Chondrocyte (in vitro differentiated cells): ENCODE measurements around the gene DGKI. TPM values are rescaled to one million over a fixed set of nuclear protein-coding genes. Genes with fewer than 3 reads are reported as not detected.
A peak's percentile ranks its signal among the peaks of the same experiment; 100 is the strongest.

Experiments
- DNase-seq: peaks from one replicate; pipeline ENCODE4 v3.0.0; 2021; ENCODE audit warnings: mixed read lengths, low spot score
- H3K27ac Mint-ChIP-seq: one replicate; pipeline ENCODE4 v1.8.0; 2021; ENCODE audit warnings: mild to moderate bottlenecking, moderate library complexity, mixed read lengths; ENCODE audit not compliant: unreplicated experiment
- H3K27me3 Mint-ChIP-seq: 2 replicates; pipeline ENCODE4 v1.8.0; 2021; ENCODE audit warnings: low read depth, mixed read lengths
- H3K36me3 Mint-ChIP-seq: 2 replicates; pipeline ENCODE4 v1.8.0; 2021; ENCODE audit warnings: low read depth, mixed read lengths
- H3K4me1 Mint-ChIP-seq: 2 replicates; pipeline ENCODE4 v1.8.0; 2021; ENCODE audit warnings: low read depth, mild to moderate bottlenecking, mixed read lengths
- H3K4me3 Mint-ChIP-seq: one replicate; pipeline ENCODE4 v1.8.0; 2021; ENCODE audit warnings: mild to moderate bottlenecking, moderate library complexity, mixed read lengths; ENCODE audit not compliant: unreplicated experiment
- H3K9me3 Mint-ChIP-seq: 2 replicates; pipeline ENCODE4 v1.8.0; 2021; ENCODE audit warnings: low read depth, mixed read lengths
- CTCF ChIP-seq: fragments of 200-600 bp; sonication (generic); IDR thresholded peaks from 2 replicates; pipeline ENCODE4 v1.5.0; 2021; ENCODE audit warnings: antibody characterized with exemption, mild to moderate bottlenecking, moderate library complexity
- total RNA-seq: library from RNA; stranded (reverse); gene quantifications from 3 replicates; pipeline ENCODE4 v1.2.1, GENCODE V29; 2021

Gene DGKI
- total RNA-seq, 1 donor from 2014 or later, result 15.3 TPM

- Mint-ChIP-seq H3K4me1 (peaks cover 8% of the 10 kb centered on the region), H3K27me3 (no peaks in the 10 kb centered on the region), H3K9me3 (no peaks in the 10 kb centered on the region), H3K4me3 (no peak overlapping the region), H3K36me3 (peaks cover 13% of the 10 kb centered on the region), H3K27ac (no peak overlapping the region)
- TF ChIP-seq CTCF, result no peak
- no peak for DNase-seq
Observed at GRCh38 chr7:137462847-137463246, 383.9 kb downstream of the DGKI start.

GRCh38 chr7:137462074-137462715, 384.6 kb downstream of the DGKI start:
- H3K4me1 Mint-ChIP-seq, result peaks cover 8% of the 10 kb centered on the region
- no peaks in the 10 kb centered on the region for H3K27me3 Mint-ChIP-seq
- H3K9me3 Mint-ChIP-seq, result no peaks in the 10 kb centered on the region
- peaks cover 13% of the 10 kb centered on the region for H3K36me3 Mint-ChIP-seq
- H3K27ac Mint-ChIP-seq, result no peak overlapping the region
- no peak for DNase-seq
- H3K4me3 Mint-ChIP-seq, result no peak overlapping the region
- no peak for TF ChIP-seq CTCF

- H3K9me3 Mint-ChIP-seq, result no peaks in the 10 kb centered on the region
- TF ChIP-seq CTCF, result no peak
- no peak overlapping the region for H3K4me3 Mint-ChIP-seq
- no peak for DNase-seq
- no peak overlapping the region for H3K27ac Mint-ChIP-seq
- H3K27me3 Mint-ChIP-seq, result no peaks in the 10 kb centered on the region
- H3K4me1 Mint-ChIP-seq, result peaks cover 12% of the 10 kb centered on the region
- H3K36me3 Mint-ChIP-seq, result peaks cover 4% of the 10 kb centered on the region
Observed at GRCh38 chr7:137458399-137458798, 388.4 kb downstream of the DGKI start.

GRCh38 chr7:137454767-137455166, 392.0 kb downstream of the DGKI start:
- Mint-ChIP-seq H3K36me3 (peaks cover 2% of the 10 kb centered on the region), H3K9me3 (peaks cover 2% of the 10 kb centered on the region), H3K4me3 (no peak overlapping the region), H3K4me1 (peaks cover 7% of the 10 kb centered on the region), H3K27me3 (no peaks in the 10 kb centered on the region), H3K27ac (no peak overlapping the region)
- no peak for TF ChIP-seq CTCF
- no peak for DNase-seq

GRCh38 chr7:137454246-137454724, 392.5 kb downstream of the DGKI start:
- H3K4me1 Mint-ChIP-seq, result peaks cover 12% of the 10 kb centered on the region
- no peak overlapping the region for H3K4me3 Mint-ChIP-seq
- no peak for DNase-seq
- H3K27me3 Mint-ChIP-seq, result no peaks in the 10 kb centered on the region
- TF ChIP-seq CTCF, result peak; percentile 92
- peaks cover 3% of the 10 kb centered on the region for H3K36me3 Mint-ChIP-seq
- H3K27ac Mint-ChIP-seq, result no peak overlapping the region
- peaks cover 5% of the 10 kb centered on the region for H3K9me3 Mint-ChIP-seq
